Vagina (tissue), 2 donors: ENCODE results near the gene FOXP2.

Source experiments
- POLR2A ChIP-seq, 2 donors: fragments of 450-650 bp; IDR thresholded peaks; one replicate each; pipeline ENCODE4 v1.6.1; 2017; ENCODE audit warnings: antibody characterized with exemption in 2 of 2, mild to moderate bottlenecking in 2 of 2, moderate library complexity in 2 of 2
- TF ChIP-seq, protein P1 (sequence below), 3 experiments: fragments of 450-650 bp in 2 of 3; fragments of 200-600 bp in 1 of 3; sonication (generic) in 1 of 3; IDR thresholded peaks; one replicate each; pipeline ENCODE4 v1.5.1; 2017 to 2019; ENCODE audit warnings: antibody characterized with exemption in 3 of 3, mild to moderate bottlenecking in 2 of 3, moderate library complexity in 2 of 3

DNA sequence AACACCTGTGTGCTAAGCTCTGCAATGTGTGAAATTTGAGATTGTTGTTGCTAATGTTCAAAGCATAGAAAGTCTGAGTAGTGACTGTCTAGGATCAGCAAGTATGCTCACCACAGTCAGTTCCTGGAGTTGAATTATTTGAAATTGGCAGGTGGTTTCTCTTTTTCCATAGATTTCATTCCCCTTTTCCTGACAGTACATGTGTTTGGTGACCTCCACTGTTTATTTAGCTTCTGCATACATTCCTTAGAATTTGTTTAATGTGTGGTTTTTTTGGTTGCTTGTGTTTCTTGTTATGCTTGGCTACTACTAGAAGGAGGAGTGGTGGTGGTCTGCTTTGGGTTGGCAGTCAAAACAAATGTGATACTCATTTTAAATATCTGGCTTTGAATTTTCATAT lies 52.3 kb downstream of the FOXP2 start:
- TF ChIP-seq, protein P1, sequence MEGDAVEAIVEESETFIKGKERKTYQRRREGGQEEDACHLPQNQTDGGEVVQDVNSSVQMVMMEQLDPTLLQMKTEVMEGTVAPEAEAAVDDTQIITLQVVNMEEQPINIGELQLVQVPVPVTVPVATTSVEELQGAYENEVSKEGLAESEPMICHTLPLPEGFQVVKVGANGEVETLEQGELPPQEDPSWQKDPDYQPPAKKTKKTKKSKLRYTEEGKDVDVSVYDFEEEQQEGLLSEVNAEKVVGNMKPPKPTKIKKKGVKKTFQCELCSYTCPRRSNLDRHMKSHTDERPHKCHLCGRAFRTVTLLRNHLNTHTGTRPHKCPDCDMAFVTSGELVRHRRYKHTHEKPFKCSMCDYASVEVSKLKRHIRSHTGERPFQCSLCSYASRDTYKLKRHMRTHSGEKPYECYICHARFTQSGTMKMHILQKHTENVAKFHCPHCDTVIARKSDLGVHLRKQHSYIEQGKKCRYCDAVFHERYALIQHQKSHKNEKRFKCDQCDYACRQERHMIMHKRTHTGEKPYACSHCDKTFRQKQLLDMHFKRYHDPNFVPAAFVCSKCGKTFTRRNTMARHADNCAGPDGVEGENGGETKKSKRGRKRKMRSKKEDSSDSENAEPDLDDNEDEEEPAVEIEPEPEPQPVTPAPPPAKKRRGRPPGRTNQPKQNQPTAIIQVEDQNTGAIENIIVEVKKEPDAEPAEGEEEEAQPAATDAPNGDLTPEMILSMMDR (IDR thresholded peaks at IDR 0.05), result no peak
- no peak for TF ChIP-seq POLR2A (IDR thresholded peaks at IDR 0.05)
